Measurements from ENCODE around the gene MLEC.

DNA sequence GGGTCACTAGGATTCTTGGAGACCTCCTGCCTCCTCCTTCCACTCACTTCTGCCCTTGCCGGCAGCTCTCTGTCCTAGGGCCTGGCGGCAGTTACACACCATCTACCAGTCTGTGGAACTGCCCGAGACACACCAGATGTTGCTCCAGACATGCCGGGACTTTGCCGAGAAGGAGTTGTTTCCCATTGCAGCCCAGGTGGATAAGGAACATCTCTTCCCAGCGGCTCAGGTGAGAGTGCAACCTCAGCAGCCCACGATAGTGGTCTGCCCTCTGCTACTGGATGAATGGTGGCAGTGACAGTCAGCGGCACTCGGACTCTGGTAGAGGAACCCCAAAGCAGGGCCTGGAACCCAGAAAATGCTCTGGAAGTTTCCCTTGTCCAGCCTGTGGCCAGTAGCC is 40.0 kb downstream of the MLEC start:
- TF ChIP-seq, protein P1, sequence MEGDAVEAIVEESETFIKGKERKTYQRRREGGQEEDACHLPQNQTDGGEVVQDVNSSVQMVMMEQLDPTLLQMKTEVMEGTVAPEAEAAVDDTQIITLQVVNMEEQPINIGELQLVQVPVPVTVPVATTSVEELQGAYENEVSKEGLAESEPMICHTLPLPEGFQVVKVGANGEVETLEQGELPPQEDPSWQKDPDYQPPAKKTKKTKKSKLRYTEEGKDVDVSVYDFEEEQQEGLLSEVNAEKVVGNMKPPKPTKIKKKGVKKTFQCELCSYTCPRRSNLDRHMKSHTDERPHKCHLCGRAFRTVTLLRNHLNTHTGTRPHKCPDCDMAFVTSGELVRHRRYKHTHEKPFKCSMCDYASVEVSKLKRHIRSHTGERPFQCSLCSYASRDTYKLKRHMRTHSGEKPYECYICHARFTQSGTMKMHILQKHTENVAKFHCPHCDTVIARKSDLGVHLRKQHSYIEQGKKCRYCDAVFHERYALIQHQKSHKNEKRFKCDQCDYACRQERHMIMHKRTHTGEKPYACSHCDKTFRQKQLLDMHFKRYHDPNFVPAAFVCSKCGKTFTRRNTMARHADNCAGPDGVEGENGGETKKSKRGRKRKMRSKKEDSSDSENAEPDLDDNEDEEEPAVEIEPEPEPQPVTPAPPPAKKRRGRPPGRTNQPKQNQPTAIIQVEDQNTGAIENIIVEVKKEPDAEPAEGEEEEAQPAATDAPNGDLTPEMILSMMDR (IDR thresholded peaks at IDR 0.05): no peak
- no peak for TF ChIP-seq POLR2AphosphoS5 (IDR thresholded peaks at IDR 0.05)
- no peak for TF ChIP-seq POLR2A (IDR thresholded peaks at IDR 0.05)

All from breast epithelium (tissue), 3 donors.